HUDEP-2 (cell line): Measurements from ENCODE around the gene ADCK2.
A peak's percentile ranks its signal among the peaks of the same experiment; 100 is the strongest.
"Not testable (repeated sequence)": the region's sequence is repeated elsewhere in the genome, so short reads cannot be mapped to it uniquely, and the experiment has no call there.

Experiments
- DNase-seq, 76 experiments: peaks; one replicate each; lab custom pipeline; 2025; ENCODE audit not compliant: unreplicated experiment in 76 of 76; lab: John Stamatoyannopoulos, UW

ADCK2 gene

GRCh38 chr7:140673063-140673773 is 473 bp downstream of the ADCK2 start:
- peak in 14 of 76 experiments; percentile 12 to 67 (median 40) for DNase-seq

- DNase-seq = no peak
Observed at GRCh38 chr7:140673774-140674155, 1.0 kb downstream of the ADCK2 start.

GRCh38 chr7:140674356-140674800 is 1.6 kb downstream of the ADCK2 start:
- DNase-seq = no peak

- peak in 38 of 76 experiments; percentile 1 to 54 (median 20) for DNase-seq
Observed at GRCh38 chr7:140674899-140675701, 2.4 kb downstream of the ADCK2 start.

GRCh38 chr7:140675726-140676125 is 3.0 kb downstream of the ADCK2 start:
- DNase-seq = no peak

GRCh38 chr7:140676306-140676705 is 3.6 kb downstream of the ADCK2 start:
- no peak for DNase-seq

GRCh38 chr7:140676956-140677355 is 4.2 kb downstream of the ADCK2 start:
- not testable (repeated sequence) for DNase-seq

GRCh38 chr7:140677496-140677895 is 4.8 kb downstream of the ADCK2 start:
- DNase-seq = no peak

GRCh38 chr7:140678081-140678815 is 5.5 kb downstream of the ADCK2 start:
- DNase-seq = no peak

GRCh38 chr7:140678816-140679130 is 6.0 kb downstream of the ADCK2 start:
- no peak for DNase-seq

GRCh38 chr7:140679186-140679585 is 6.4 kb downstream of the ADCK2 start:
- no peak for DNase-seq

- DNase-seq = no peak
Observed at GRCh38 chr7:140680886-140681285, 8.1 kb downstream of the ADCK2 start.

- DNase-seq = no peak
Observed at GRCh38 chr7:140681766-140682165, 9.0 kb downstream of the ADCK2 start.

GRCh38 chr7:140683657-140684056 is 10.9 kb downstream of the ADCK2 start:
- DNase-seq = no peak

GRCh38 chr7:140684066-140684950 is 11.6 kb downstream of the ADCK2 start:
- no peak for DNase-seq

GRCh38 chr7:140685407-140686087 is 12.8 kb downstream of the ADCK2 start:
- DNase-seq = no peak

GRCh38 chr7:140686921-140687320 is 14.2 kb downstream of the ADCK2 start:
- no peak for DNase-seq

- DNase-seq = no peak
Observed at GRCh38 chr7:140688341-140688740, 15.6 kb downstream of the ADCK2 start.

GRCh38 chr7:140689199-140690152 is 16.7 kb downstream of the ADCK2 start:
- DNase-seq = no peak
